ENCODE results near the gene INHBA.

The INHBA gene

DNA sequence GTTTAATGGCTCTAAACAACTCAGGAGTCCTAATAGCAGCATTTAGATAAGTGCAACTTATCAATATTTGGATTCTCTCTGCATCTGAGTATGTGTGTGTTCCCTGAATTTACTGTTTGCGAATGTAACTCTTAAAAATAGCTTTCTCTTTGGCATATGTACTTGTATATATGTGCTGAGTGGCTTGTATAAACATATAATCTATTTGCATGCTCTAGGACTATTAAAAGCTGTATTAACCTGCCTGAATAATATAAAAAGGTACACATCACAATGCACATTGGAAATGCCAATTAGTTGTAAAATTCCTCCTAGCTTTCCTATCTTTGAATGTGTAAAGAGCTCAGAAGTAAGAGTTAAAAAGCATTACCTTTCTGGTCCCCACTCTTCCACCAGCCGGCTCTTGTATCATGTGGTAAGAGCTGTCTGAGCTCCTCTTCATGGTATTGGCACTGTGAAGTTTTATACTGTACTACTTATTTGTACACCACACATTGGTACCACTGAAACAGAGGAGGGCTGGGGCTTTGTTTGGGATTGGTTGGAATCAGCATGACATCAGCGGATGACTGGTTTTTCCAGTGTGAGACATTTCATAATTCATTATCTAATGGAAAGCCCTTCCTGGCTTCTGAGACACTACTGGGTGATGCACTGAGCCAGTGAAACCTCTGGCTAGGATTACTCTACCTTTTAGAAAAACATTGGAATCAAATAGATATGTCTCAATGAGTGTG is at the start of gene INHBA:
INHBA (minus strand) TSS at position 456 of the 737 bp plus-strand sequence. CDS start 2,716 bp downstream, outside the sequence.
- no peak for DNase-seq (ENCODE audit: low read depth in 3 of 3, low spot score in 1 of 3)

DNA sequence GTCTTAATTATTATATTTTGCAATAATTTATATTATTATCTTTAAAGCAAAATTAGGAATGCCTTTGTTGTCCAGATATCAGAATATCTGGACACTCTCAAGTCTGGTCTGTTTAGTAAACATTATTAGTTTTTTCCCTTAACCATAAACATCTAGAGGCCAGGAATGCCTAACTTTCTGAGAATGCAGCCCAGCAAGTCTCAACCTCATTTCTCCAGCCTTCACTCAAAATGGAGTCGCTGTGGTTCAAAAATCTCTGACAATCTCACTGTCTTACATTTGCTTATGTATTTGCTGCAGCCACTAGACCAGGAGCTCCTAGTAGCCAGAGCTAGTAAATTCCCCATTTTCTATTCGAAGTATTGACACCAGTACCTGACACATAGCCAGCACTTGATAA is 49.7 kb upstream of the INHBA start:
- no peak for DNase-seq (ENCODE audit: low read depth in 3 of 3, low spot score in 1 of 3)

- DNase-seq (ENCODE audit: low read depth in 3 of 3, low spot score in 1 of 3) = no peak
Measured at GRCh38 chr7:41750661-41751540, 48.0 kb upstream of the INHBA start.

- no peak for DNase-seq (ENCODE audit: low read depth in 3 of 3, low spot score in 1 of 3)
Measured at GRCh38 chr7:41747961-41748360, 45.1 kb upstream of the INHBA start.

- no peak for DNase-seq (ENCODE audit: low read depth in 3 of 3, low spot score in 1 of 3)
Measured at GRCh38 chr7:41745451-41745850, 42.6 kb upstream of the INHBA start.

DNA sequence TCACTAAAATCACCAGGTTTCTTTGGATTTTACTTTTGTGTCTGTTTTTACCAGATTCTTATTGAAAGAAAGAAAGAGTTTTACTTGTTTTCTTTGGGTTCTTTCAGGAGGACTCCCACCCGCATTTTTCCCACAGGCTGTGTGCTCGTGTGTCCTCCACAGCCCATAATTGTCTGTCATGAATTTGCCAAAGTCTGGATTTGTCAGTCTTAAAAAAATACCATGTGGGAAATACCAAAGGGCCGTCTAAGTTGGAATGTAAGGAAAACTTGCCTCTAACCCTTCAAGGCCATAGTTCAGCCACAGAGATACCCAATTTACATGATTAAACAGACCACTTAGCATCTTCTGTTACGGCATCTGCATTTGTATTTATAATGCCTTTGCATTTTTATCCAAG is 41.3 kb upstream of the INHBA start:
- DNase-seq (ENCODE audit: low read depth in 3 of 3, low spot score in 1 of 3) = no peak

DNA sequence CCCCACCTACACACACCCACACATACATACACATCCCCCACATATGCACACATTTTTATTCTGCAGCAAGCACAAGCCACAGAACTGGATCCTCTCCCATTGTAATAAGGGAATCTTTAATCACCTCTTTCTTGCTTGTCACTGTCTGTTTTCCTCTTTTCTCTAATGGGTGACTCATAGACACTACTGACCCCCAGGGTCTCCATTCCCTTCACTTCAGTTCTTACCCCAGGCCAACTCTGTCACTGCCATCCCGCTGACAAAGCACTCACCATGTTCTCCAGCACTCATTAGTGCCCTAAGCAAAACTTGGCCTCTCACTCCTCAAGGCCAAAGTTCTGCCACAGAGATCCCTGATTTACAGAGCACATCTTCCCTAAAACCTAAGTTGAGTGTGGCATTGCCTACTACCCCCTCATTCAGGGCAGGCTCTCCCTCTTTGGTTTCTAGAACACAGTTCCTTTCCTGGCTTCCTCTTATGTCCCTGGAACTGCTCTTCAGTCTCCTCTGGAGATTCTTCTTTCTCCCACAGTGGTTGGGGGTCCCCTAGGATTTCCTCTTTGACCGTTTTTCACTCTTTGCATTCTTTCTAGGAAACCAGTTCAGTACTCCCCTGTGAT is 39.6 kb upstream of the INHBA start:
- DNase-seq (ENCODE audit: low read depth in 3 of 3, low spot score in 1 of 3) = no peak

- DNase-seq (ENCODE audit: low read depth in 3 of 3, low spot score in 1 of 3) = no peak
Measured at GRCh38 chr7:41738806-41739205, 35.9 kb upstream of the INHBA start.

GRCh38 chr7:41738336-41738735 is 35.4 kb upstream of the INHBA start:
- no peak for DNase-seq (ENCODE audit: low read depth in 3 of 3, low spot score in 1 of 3)

DNA sequence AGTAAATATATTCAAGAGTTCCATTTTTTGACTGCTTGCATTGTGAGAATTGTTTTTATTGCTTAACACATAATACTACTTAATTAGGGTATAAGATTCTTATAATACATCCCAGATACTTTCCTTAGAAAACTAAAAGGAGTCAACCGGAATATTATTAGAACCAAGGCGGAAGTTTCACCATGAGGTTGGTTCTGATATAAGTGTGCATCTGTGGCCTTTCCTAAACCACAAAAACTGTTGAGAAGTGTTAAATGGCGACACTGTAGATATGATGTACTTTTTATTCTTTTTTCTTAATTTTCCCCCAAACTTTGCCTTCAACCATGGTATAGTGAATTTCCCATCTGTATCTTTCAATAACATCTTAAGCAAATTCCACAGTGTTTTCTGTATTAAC is 32.3 kb upstream of the INHBA start:
- DNase-seq (ENCODE audit: low read depth in 3 of 3, low spot score in 1 of 3) = no peak

- no peak for DNase-seq (ENCODE audit: low read depth in 3 of 3, low spot score in 1 of 3)
Measured at GRCh38 chr7:41732843-41733306, 30.0 kb upstream of the INHBA start.

GRCh38 chr7:41732436-41732785 is 29.5 kb upstream of the INHBA start:
- DNase-seq (ENCODE audit: low read depth in 3 of 3, low spot score in 1 of 3) = no peak

DNA sequence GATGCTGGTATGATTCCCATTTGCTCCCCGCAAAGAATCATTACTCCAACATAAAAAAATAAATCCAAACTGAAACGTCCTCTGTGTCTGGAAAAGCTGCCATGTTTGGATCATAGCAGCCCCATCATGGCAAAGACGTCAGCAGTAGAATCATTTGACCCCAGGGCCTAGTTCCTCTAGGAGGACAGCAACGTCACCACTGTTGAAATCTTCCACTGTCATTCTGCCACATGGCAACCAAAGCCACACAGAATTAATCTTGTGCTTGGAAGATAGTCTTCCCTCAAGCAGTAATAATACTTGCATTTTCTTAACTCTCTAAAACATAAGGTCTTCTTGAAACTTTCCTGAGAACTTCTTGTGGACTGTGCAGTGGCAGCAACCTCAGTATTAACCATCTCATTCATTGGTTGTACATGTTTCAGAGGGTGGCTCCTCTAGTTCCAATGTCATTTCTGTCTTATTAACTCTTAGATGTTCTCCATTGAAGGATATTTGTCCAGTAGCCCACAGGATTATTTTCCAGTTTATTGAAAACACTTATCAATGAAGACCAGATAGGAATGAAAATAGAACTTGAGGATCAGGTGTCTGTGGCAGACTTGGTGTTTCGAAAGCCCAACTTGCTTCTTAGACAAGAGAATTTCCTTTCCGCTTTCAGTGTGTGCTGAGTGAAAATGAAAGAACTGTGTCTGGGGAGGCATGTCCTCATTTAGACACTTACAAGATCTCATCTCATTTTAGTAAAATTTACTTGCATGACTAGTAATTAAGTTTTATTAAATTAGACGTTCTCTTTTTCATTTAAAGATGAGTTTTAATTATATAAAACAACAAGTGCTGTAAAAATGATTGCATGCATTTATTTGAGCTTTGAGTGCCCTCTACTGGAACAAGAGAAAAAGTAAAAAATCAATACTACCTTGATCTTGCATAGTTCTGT is 28.9 kb upstream of the INHBA start:
- DNase-seq (ENCODE audit: low read depth in 3 of 3, low spot score in 1 of 3) = no peak

DNA sequence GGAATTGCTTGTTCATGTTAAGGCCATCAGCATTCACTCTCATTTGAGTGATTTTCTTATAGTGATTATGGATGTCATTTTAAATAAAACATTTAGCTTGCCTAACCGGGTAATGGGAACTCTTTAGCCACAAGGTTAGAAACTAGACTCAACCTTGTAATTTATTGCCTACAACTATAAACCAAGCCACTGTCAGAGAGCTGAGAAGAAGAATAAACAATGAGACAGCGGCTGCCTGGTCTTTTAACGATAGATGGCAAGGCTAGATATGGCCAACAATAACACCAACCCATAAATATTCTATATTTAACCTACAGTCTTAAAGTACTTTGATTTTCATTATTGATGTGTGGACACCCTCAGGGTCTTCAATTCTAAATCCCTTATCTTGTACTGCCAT is 27.8 kb upstream of the INHBA start:
- no peak for DNase-seq (ENCODE audit: low read depth in 3 of 3, low spot score in 1 of 3)

DNA sequence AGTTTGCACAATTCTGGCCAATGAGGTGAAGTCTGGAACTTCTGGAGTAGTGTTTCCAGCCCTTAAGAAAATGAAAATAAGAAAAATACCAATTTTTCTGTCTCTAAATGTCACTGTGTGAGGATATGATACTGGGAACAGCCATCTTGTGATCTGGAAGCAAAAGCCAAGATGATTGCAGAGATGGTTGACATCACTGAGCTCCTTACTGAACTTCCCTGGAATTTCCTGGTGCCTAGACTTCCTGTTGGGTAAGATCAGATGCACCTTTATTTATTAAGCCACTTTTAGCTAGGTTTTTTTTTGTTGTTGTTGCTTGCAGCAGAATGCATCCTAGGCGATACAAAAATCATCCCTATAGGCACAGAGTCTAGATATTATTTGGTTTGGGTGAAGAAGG is 27.3 kb upstream of the INHBA start:
- DNase-seq (ENCODE audit: low read depth in 3 of 3, low spot score in 1 of 3) = no peak

- no peak for DNase-seq (ENCODE audit: low read depth in 3 of 3, low spot score in 1 of 3)
Measured at GRCh38 chr7:41729059-41729458, 26.2 kb upstream of the INHBA start.

- DNase-seq (ENCODE audit: low read depth in 3 of 3, low spot score in 1 of 3) = no peak
Measured at GRCh38 chr7:41725013-41725412, 22.1 kb upstream of the INHBA start.

DNA sequence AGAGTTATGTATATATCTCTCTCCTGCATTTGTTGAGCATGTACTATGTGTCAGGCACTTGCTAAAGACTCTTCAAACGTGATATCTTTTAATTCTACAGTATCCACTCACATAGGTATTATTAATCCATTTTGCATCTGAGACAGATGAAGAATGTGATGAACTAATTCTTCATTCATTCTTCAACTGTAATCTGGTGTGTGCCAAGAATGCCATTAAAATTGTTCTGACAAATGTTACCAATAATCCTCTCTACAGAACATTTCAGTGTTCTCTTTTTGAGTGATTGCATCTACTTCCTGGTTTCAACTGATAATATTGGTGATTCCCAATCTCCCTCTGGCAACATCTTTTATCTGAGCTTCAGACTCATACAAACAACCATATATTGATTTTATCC is 18.0 kb upstream of the INHBA start:
- no peak for DNase-seq (ENCODE audit: low read depth in 3 of 3, low spot score in 1 of 3)

DNA sequence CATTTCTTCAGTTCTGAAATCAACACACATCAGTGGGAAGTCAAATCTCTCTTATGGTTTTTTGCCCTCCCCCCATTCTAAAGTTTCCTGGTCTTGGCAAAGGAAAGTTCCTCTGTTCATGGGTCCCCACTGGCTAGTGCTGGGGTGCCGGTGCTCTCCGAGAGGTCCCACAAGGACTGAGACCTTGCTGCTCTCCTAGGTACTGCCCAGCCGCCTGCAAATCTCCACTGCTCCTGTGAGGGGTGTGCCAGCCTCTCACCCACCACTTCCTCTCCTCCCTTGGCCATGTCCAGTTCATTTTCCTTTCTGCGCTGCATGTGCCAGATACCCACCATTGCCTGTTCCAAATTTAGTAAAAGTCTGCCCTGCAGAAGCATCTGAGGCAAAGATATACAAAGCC is 17.2 kb upstream of the INHBA start:
- DNase-seq (ENCODE audit: low read depth in 3 of 3, low spot score in 1 of 3) = no peak

- DNase-seq (ENCODE audit: low read depth in 3 of 3, low spot score in 1 of 3) = no peak
Measured at GRCh38 chr7:41716691-41717090, 13.8 kb upstream of the INHBA start.

- no peak for DNase-seq (ENCODE audit: low read depth in 3 of 3, low spot score in 1 of 3)
Measured at GRCh38 chr7:41715000-41715399, 12.1 kb upstream of the INHBA start.

All from stimulated activated CD4-positive, alpha-beta T cell treated with anti-CD3 and anti-CD28 coated beads, TNF-alpha, amount 100 ng/mL, for 1 hour (primary cell).